Measurements from ENCODE around the gene FABP7. TPM values are rescaled to one million over a fixed set of nuclear protein-coding genes. Genes with fewer than 3 reads are reported as not detected.
A peak's percentile ranks its signal among the peaks of the same experiment; 100 is the strongest.

FABP7 gene
- total and polyA plus RNA-seq, 2 of the 13 experiments (the other 11 are each of a cell fraction or from before 2014, with no cell fraction given): not detected

DNA sequence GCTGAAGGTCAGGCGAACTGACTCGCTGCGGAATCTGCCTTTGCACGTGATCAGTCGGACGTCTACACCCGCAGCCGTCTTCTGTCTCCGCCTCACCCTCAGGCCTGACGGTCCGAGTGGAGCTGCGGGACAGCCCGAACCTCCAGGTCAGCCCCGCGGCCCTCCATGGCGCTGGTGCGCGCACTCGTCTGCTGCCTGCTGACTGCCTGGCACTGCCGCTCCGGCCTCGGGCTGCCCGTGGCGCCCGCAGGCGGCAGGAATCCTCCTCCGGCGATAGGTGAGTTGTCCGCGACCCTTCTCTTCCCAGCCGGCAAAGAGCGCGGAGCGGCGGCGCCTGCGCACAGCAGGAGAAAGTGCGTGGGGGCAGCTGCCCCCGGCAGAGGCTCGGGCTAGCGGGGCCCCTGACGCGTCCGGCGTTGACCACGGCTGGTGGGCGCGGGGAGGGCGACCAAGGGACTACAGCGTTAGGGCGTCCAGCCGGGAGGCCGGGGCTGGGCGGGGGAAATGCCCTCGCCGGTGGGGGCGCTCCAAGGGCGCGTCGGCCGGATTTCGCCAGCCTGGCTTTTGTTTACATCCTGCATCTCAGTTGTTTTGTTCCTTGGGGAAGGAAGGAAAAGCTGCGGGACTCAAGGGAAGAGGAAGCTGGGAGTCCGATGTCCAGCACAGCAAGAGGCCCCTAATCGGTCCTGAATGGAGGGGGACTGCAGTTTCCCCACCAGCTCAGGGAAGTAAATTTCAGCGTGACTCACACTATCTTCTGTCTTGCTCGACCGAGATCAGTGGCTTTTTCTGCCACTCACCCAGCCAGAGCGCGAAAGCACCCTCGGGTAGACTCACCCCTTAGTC, 9.9 kb downstream of the FABP7 start, which contains the start of gene SMPDL3A (continued):
- TF ChIP-seq, protein P1, sequence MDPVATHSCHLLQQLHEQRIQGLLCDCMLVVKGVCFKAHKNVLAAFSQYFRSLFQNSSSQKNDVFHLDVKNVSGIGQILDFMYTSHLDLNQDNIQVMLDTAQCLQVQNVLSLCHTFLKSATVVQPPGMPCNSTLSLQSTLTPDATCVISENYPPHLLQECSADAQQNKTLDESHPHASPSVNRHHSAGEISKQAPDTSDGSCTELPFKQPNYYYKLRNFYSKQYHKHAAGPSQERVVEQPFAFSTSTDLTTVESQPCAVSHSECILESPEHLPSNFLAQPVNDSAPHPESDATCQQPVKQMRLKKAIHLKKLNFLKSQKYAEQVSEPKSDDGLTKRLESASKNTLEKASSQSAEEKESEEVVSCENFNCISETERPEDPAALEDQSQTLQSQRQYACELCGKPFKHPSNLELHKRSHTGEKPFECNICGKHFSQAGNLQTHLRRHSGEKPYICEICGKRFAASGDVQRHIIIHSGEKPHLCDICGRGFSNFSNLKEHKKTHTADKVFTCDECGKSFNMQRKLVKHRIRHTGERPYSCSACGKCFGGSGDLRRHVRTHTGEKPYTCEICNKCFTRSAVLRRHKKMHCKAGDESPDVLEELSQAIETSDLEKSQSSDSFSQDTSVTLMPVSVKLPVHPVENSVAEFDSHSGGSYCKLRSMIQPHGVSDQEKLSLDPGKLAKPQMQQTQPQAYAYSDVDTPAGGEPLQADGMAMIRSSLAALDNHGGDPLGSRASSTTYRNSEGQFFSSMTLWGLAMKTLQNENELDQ (CRISPR knock-in tag; IDR thresholded peaks at IDR 0.05; ENCODE audit: borderline replicate concordance): no peak; the same call in 1 of the 2 replicates
- no peak for TF ChIP-seq KAT2B (IDR thresholded peaks at IDR 0.05; ENCODE audit: borderline replicate concordance, low read depth, low read length)
- TF ChIP-seq ASH2L (IDR thresholded peaks at IDR 0.05; ENCODE audit: insufficient read length, low read depth, low read length): peak; percentile 79
- peak; percentile 71 for TF ChIP-seq FOSL2 (CRISPR knock-in tag; IDR thresholded peaks at IDR 0.05)
- no peak for TF ChIP-seq MTA3 (CRISPR knock-in tag; IDR thresholded peaks at IDR 0.05)
- TF ChIP-seq, protein P2, sequence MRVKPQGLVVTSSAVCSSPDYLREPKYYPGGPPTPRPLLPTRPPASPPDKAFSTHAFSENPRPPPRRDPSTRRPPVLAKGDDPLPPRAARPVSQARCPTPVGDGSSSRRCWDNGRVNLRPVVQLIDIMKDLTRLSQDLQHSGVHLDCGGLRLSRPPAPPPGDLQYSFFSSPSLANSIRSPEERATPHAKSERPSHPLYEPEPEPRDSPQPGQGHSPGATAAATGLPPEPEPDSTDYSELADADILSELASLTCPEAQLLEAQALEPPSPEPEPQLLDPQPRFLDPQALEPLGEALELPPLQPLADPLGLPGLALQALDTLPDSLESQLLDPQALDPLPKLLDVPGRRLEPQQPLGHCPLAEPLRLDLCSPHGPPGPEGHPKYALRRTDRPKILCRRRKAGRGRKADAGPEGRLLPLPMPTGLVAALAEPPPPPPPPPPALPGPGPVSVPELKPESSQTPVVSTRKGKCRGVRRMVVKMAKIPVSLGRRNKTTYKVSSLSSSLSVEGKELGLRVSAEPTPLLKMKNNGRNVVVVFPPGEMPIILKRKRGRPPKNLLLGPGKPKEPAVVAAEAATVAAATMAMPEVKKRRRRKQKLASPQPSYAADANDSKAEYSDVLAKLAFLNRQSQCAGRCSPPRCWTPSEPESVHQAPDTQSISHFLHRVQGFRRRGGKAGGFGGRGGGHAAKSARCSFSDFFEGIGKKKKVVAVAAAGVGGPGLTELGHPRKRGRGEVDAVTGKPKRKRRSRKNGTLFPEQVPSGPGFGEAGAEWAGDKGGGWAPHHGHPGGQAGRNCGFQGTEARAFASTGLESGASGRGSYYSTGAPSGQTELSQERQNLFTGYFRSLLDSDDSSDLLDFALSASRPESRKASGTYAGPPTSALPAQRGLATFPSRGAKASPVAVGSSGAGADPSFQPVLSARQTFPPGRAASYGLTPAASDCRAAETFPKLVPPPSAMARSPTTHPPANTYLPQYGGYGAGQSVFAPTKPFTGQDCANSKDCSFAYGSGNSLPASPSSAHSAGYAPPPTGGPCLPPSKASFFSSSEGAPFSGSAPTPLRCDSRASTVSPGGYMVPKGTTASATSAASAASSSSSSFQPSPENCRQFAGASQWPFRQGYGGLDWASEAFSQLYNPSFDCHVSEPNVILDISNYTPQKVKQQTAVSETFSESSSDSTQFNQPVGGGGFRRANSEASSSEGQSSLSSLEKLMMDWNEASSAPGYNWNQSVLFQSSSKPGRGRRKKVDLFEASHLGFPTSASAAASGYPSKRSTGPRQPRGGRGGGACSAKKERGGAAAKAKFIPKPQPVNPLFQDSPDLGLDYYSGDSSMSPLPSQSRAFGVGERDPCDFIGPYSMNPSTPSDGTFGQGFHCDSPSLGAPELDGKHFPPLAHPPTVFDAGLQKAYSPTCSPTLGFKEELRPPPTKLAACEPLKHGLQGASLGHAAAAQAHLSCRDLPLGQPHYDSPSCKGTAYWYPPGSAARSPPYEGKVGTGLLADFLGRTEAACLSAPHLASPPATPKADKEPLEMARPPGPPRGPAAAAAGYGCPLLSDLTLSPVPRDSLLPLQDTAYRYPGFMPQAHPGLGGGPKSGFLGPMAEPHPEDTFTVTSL (CRISPR knock-in tag; IDR thresholded peaks at IDR 0.05; ENCODE audit: borderline replicate concordance): 0 out of 2 replicates have a peak, but pooled peaks have one; percentile 11
- peak; percentile 99 for TF ChIP-seq ZNF607 (CRISPR knock-in tag; IDR thresholded peaks at IDR 0.05; ENCODE audit: borderline replicate concordance)
- TF ChIP-seq, protein P3, sequence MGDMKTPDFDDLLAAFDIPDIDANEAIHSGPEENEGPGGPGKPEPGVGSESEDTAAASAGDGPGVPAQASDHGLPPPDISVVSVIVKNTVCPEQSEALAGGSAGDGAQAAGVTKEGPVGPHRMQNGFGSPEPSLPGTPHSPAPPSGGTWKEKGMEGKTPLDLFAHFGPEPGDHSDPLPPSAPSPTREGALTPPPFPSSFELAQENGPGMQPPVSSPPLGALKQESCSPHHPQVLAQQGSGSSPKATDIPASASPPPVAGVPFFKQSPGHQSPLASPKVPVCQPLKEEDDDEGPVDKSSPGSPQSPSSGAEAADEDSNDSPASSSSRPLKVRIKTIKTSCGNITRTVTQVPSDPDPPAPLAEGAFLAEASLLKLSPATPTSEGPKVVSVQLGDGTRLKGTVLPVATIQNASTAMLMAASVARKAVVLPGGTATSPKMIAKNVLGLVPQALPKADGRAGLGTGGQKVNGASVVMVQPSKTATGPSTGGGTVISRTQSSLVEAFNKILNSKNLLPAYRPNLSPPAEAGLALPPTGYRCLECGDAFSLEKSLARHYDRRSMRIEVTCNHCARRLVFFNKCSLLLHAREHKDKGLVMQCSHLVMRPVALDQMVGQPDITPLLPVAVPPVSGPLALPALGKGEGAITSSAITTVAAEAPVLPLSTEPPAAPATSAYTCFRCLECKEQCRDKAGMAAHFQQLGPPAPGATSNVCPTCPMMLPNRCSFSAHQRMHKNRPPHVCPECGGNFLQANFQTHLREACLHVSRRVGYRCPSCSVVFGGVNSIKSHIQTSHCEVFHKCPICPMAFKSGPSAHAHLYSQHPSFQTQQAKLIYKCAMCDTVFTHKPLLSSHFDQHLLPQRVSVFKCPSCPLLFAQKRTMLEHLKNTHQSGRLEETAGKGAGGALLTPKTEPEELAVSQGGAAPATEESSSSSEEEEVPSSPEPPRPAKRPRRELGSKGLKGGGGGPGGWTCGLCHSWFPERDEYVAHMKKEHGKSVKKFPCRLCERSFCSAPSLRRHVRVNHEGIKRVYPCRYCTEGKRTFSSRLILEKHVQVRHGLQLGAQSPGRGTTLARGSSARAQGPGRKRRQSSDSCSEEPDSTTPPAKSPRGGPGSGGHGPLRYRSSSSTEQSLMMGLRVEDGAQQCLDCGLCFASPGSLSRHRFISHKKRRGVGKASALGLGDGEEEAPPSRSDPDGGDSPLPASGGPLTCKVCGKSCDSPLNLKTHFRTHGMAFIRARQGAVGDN (CRISPR knock-in tag; IDR thresholded peaks at IDR 0.05): peak; percentile 99
- TF ChIP-seq ZNF12 (CRISPR knock-in tag; IDR thresholded peaks at IDR 0.05): peak; percentile 81; the same call in 1 of the 2 replicates
- TF ChIP-seq MAFG (CRISPR knock-in tag; IDR thresholded peaks at IDR 0.05): no peak
- TF ChIP-seq ZSCAN30 (CRISPR knock-in tag; IDR thresholded peaks at IDR 0.05): peak; percentile 96; the same call in 1 of the 2 replicates
- TF ChIP-seq ZNF788 (CRISPR knock-in tag; IDR thresholded peaks at IDR 0.05; ENCODE audit: borderline replicate concordance): peak; percentile 96
- TF ChIP-seq PHB2 (IDR thresholded peaks at IDR 0.05; ENCODE audit: partially characterized antibody): no peak
- TF ChIP-seq, protein P4, sequence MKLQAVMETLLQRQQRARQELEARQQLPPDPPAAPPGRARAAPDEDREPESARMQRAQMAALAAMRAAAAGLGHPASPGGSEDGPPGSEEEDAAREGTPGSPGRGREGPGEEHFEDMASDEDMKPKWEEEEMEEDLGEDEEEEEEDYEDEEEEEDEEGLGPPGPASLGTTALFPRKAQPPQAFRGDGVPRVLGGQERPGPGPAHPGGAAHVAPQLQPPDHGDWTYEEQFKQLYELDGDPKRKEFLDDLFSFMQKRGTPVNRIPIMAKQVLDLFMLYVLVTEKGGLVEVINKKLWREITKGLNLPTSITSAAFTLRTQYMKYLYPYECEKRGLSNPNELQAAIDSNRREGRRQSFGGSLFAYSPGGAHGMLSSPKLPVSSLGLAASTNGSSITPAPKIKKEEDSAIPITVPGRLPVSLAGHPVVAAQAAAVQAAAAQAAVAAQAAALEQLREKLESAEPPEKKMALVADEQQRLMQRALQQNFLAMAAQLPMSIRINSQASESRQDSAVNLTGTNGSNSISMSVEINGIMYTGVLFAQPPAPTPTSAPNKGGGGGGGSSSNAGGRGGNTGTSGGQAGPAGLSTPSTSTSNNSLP (IDR thresholded peaks at IDR 0.05; ENCODE audit: low read depth, low read length): 0 out of 2 replicates have a peak, but pooled peaks have one; percentile 41
